HepG2 (cell line): ENCODE results near the gene THEM4.

Experiments used
- JUNB ChIP-seq: sonication (generic); formaldehyde crosslinking; IDR thresholded peaks from 2 replicates; pipeline ENCODE4 v1.8.0; 2022; ENCODE audit warnings: missing genetic modification reagents, mild to moderate bottlenecking, borderline replicate concordance
- ZBTB33 ChIP-seq: sonication (generic); formaldehyde crosslinking; IDR thresholded peaks from 2 replicates; pipeline ENCODE4 v1.4.0; 2020; ENCODE audit warnings: missing genetic modification reagents
- TF ChIP-seq, protein P1 (sequence below): sonication (generic); formaldehyde crosslinking; IDR thresholded peaks from 2 replicates; pipeline ENCODE4 v1.5.0; 2020; ENCODE audit warnings: mild to moderate bottlenecking, missing genetic modification reagents, moderate library complexity

GRCh38 chr1:151947140-151947539 lies 37.8 kb upstream of the THEM4 start:
- TF ChIP-seq, protein P1, sequence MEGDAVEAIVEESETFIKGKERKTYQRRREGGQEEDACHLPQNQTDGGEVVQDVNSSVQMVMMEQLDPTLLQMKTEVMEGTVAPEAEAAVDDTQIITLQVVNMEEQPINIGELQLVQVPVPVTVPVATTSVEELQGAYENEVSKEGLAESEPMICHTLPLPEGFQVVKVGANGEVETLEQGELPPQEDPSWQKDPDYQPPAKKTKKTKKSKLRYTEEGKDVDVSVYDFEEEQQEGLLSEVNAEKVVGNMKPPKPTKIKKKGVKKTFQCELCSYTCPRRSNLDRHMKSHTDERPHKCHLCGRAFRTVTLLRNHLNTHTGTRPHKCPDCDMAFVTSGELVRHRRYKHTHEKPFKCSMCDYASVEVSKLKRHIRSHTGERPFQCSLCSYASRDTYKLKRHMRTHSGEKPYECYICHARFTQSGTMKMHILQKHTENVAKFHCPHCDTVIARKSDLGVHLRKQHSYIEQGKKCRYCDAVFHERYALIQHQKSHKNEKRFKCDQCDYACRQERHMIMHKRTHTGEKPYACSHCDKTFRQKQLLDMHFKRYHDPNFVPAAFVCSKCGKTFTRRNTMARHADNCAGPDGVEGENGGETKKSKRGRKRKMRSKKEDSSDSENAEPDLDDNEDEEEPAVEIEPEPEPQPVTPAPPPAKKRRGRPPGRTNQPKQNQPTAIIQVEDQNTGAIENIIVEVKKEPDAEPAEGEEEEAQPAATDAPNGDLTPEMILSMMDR (CRISPR knock-in tag), result no peak
- TF ChIP-seq ZBTB33 (CRISPR knock-in tag) (no peak), JUNB (CRISPR knock-in tag) (no peak)
